ENCODE measurements around the gene VRK1.
"Not testable (repeated sequence)": the region's sequence is repeated elsewhere in the genome, so short reads cannot be mapped to it uniquely, and the experiment has no call there.

The VRK1 gene

DNA sequence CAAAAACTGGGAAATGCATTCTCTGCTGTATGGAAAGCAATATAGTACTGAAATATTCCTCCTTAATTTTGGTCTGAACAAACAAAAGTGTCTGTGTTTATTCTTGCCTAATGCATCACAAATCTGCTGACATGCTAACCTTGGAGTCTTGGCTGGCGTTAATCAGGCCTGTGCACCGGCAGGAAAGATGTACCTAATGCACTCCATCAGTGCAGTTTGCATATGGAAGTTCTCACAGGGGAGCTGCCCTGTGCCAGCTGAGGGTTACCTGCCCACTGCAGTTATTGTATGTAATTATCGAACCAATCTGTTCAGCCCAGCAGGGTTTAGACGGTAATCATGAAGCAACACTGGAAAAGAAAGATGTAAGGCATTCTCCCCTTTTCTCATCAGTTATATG is 76.9 kb downstream of the VRK1 start:
- in situ Hi-C loops (cut with MboI; ENCODE audit: low sequenced_read_pairs): no loop called here

- in situ Hi-C loops (cut with MboI; ENCODE audit: low sequenced_read_pairs): no loop called here
These were observed 79.6 kb downstream of the VRK1 start for GRCh38 chr14:96876747-96877146.

GRCh38 chr14:96881713-96882112 is 84.5 kb downstream of the VRK1 start:
- in situ Hi-C loops (cut with MboI; ENCODE audit: low sequenced_read_pairs): no loop called here

- in situ Hi-C loops (cut with MboI; ENCODE audit: low sequenced_read_pairs): not testable (repeated sequence)
These were observed 86.8 kb downstream of the VRK1 start for GRCh38 chr14:96883974-96884373.

GRCh38 chr14:96888158-96888557 is 91.0 kb downstream of the VRK1 start:
- in situ Hi-C loops (cut with MboI; ENCODE audit: low sequenced_read_pairs): no loop called here

DNA sequence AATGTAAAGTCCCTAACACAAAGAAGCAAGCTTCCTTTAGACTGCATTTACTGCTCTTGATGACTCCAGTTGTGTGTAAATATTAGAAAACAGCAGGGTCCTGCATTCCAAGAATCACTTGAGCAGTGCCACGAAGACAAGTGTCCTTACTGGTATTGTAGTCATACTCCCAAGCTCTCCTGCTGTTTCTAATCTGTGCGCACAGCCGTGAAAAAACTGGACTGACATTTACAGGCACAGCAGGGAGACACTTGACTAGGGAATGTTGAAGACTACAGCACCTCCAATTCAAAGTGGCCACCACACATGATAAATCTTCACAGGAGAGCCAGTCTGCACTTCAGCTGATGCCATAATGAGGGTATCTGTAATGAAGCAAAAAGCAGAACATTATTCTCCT is 91.4 kb downstream of the VRK1 start:
- in situ Hi-C loops (cut with MboI; ENCODE audit: low sequenced_read_pairs): no loop called here

DNA sequence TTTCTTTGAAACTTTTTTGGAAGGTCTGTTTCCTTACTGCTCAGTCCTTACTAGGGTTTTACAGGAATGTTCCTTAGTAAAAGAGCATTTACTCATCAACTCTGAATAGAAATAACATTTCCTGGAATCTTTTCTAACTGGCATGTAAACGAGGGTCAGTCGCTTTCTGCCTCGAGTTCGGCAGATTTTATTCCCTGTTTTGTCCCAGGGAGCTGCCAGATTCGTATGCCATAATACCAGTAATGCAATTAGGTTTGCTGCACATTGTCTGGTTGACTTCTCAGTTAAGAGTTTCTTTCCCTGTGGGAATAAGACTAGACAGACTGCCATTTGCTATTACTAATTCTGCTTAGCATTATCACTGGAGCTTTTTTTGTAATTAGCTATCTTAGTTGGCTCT is 91.9 kb downstream of the VRK1 start:
- in situ Hi-C loops (cut with MboI; ENCODE audit: low sequenced_read_pairs): no loop called here

DNA sequence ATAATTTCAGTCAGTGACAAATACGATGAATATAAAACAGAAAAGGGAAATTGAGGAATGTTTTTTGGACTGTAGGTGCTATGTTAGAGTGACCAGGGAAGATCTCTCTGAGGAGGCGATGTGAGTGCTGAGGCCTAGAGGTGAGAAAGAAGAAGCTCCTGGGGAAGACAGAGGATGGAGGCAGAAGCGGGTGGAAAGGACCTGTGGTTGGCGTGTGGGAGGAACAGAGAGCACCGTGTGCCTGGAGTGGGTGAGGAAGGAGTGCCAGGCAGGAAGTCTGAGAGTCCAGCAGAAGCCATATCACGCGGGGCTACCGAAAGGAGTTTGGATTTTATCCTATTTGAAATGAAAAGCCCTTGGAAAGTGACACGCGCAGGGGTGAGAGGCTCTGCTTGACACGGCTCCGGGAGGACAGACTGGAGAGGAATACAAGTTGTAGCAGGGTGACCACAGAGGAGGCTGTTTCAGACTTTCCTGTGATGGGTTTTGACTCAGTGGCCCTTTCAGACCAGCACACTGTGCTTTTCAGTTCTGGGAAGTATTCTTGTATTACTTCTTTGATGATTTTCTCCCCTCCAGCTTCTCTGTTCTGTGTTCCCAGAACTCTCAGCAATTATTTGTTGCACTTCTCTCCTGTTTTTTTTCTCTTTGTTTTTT is 96.9 kb downstream of the VRK1 start:
- in situ Hi-C loops (cut with MboI; ENCODE audit: low sequenced_read_pairs): no loop called here

GRCh38 chr14:96894966-96895365 is 97.8 kb downstream of the VRK1 start:
- in situ Hi-C loops (cut with MboI; ENCODE audit: low sequenced_read_pairs): no loop called here

DNA sequence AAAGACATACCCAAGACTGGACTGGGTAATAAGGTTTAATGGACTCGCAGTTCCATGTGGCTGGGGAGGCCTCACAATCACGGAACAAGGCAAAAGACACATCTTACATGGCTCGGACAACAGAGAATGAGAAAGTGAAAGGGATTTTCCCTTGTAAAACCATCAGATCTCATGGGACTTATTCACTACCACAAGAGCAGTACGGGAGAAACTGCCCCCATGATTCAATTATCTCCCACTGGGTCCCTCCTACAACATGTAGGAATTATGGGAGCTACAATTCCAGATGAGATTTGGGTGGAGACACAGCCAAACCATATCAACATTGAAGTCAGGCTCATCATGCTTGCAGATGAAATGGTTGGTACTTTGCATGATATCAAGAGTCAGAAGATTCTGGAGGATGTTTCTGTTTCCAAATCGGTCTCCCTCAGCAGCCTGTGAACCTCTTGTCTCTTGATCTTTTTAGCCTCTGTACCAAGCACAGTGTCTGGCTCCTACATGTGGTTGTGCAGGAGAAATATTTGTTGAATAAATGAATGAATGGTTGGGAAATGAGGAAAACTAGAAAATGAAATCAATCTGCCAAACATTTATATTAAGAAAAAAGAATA is 98.6 kb downstream of the VRK1 start:
- in situ Hi-C loops (cut with MboI; ENCODE audit: low sequenced_read_pairs): no loop called here

DNA sequence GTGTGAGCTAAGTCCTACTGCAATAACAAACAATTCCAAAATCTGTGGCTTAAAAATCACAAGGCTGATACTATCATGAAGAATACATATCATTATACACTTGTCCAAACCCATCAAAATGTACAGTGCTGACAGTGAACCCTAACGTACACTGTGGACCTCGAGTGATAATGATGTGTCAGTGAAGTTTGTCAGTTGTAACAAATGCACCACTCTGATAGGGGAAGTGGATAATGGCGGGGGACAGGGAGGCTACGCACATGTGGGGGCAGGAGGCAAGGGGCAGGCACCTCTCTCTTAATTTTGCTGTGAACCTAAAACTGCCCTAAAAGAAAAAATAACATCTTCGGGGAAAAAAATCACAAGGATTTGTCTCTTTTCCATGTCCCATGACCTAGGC is 100.0 kb downstream of the VRK1 start:
- in situ Hi-C loops (cut with MboI; ENCODE audit: low sequenced_read_pairs): no loop called here

GRCh38 chr14:96901227-96901626 is 104.0 kb downstream of the VRK1 start:
- in situ Hi-C loops (cut with MboI; ENCODE audit: low sequenced_read_pairs): no loop called here

- in situ Hi-C loops (cut with MboI; ENCODE audit: low sequenced_read_pairs): no loop called here
These were observed 104.8 kb downstream of the VRK1 start for GRCh38 chr14:96902004-96902403.

DNA sequence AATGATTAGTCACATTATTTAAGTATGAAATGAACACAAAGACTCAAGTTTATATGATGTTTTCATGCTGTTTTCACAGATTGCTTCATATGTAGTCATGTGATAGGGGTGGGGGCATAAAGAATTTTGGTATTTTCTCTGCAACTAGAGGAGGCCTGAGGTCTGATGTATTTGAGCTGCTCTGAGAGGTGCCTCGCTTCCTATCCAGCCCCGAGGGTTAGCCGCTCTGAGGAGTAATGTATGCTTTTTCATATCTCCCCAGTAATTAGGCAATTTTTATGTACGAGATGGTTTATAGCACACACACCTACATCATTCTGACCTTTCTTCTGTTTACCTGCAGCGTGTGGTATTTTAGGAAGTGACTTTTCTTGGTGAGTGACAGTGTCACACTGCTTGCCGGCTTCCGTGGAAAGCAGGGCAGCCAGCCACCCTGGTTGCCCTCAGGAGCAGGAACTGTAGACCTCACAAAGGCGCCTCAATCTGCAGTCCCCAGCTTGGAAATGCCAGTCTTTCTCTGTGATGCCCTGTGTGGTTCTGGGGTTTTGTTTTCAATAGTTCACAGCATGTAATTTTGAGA is 106.4 kb downstream of the VRK1 start:
- in situ Hi-C loops (cut with MboI; ENCODE audit: low sequenced_read_pairs): no loop called here

GRCh38 chr14:96904201-96904600 is 107.0 kb downstream of the VRK1 start:
- in situ Hi-C loops (cut with MboI; ENCODE audit: low sequenced_read_pairs): no loop called here

GRCh38 chr14:96905065-96905464 is 107.9 kb downstream of the VRK1 start:
- in situ Hi-C loops (cut with MboI; ENCODE audit: low sequenced_read_pairs): no loop called here

DNA sequence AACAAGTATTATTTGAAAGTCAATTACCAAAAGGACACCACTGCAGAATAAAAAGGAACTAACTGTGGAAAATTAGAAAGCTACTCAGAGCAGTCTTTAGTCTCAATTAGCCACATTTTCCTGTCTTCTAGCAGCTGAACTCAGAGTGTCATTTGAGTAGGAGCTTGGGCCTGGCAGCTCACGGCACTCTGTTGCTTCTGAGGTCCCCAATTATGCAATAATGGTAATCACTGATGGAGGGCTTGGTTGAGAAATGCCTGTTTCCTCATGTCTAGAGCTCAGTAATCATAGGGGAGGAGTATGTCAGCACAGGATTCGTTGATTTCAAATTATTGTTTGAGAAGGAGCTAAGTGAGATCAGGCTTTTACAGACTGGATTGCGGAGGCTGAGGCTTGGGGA is 108.6 kb downstream of the VRK1 start:
- in situ Hi-C loops (cut with MboI; ENCODE audit: low sequenced_read_pairs): no loop called here

GRCh38 chr14:96906434-96906833 is 109.3 kb downstream of the VRK1 start:
- in situ Hi-C loops (cut with MboI; ENCODE audit: low sequenced_read_pairs): no loop called here

DNA sequence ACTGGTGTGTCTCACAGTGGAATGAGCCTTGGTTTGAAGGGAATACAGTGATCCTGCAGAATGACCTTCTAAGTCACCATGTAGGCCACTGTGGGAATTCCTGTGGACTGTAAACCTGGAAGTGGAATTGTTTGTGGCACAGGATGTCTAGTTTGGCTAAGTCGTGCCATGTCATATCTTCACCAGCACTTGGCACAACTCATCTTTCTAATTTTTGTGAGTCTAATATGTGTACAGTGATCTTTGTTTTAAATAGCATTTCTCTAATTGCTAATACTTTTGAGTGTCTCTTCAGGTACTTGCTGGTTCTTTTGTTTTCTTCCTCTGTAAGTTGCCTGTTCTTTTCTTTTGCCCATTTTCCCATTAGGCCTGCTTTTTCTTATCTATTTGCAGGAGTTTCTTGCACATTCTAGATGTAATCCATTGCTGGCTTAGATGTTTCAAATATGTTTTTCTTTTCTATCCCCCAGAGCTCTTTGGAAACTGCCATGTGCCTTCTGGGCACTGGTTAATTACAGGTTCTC is 112.7 kb downstream of the VRK1 start:
- in situ Hi-C loops (cut with MboI; ENCODE audit: low sequenced_read_pairs): no loop called here

DNA sequence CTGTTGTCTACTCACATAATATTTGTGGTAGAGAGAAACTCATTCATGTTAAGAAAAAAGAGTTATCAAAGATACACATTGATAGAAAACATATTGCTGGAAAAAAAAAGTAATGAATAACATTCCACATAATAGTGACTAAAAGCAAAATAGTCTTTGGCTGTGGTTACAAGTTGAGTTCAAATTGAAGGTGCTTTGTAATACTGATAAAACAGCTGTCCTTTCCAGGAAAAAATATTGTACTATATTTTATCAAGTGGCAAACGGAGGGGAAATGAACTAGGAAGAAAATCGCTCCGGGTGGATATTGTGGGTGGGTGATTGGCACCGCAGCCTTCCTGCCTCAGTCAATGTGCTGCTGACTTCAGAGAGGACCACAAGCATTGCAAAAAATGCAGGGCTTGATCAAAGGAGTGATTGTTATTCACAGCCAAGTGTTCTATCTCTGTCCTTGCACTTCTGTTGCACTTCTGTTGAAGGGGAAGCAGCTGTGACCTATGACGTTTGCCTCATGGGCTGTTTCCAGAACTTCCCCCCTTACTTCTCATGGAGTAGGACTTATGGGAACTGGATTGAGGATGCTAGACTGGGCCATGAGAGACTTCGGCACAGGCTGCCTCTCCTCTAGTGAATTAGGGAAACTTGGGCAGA is 114.4 kb downstream of the VRK1 start:
- in situ Hi-C loops (cut with MboI; ENCODE audit: low sequenced_read_pairs): no loop called here

DNA sequence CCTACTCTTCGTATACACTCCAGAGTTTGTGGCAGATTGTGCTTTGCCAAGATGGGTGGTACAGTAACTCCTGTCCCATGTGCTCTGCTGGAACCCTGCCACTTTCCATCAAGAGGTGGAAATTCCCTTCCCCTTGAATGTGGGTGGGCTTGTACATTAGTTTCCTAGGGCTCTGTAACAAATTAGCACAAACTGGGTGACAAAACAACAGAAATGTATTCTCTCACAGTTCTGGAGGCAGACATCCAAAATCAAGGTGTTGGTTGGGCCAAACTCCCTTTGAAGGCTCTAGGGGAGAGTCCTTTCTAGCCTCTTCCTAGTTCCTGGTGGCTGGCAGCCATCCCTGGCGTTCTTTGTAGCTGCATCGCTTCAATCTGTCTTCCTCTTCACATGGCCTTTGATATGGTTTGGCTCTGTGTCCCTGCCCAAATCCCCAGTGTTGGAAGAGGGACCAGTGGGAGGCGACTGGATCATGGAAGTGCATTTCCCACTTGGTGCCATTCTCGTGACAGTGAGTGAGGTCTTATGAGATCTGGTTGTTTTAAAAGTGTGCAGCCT is 117.5 kb downstream of the VRK1 start:
- in situ Hi-C loops (cut with MboI; ENCODE audit: low sequenced_read_pairs): no loop called here

- in situ Hi-C loops (cut with MboI; ENCODE audit: low sequenced_read_pairs): no loop called here
These were observed 118.3 kb downstream of the VRK1 start for GRCh38 chr14:96915478-96915877.
